Activated CD4-positive, alpha-beta T cell treated with anti-CD3 and anti-CD28 coated beads, Interleukin-2, Interleukin-4, amounts not matched to agents 100 ng/mL and 50 ng/mL, durations not matched to agents 16 hours and 8 hours (primary cell): ENCODE data around the gene RPL13.

Experiments used
- DNase-seq: peaks from one replicate; pipeline ENCODE4 v3.0.0-alpha.2; 2020; ENCODE audit warnings: low spot score

The RPL13 gene

GRCh38 chr16:89599451-89599858, 39.0 kb downstream of the RPL13 start:
- DNase-seq, result peak; percentile 22

DNA sequence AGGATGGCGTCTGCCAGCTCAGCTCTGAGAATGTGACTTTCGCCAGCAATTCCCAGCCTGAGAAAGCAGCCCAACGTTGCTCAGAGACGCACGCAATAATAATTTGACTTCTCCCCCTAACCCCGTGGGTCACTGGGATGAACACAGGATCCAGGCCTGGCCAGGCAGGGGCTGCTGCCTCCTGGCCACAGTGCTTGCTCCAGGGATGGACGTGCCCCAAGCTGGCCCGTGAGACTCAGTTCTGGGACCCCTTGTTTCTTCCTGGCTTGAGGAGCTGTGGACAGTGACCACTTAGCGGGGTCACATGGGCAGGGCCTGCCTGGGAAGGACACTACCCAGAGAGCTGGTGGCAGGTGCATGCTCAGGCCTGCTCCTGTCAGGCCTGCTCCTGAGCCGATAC, 39.4 kb downstream of the RPL13 start:
- no peak for DNase-seq

DNA sequence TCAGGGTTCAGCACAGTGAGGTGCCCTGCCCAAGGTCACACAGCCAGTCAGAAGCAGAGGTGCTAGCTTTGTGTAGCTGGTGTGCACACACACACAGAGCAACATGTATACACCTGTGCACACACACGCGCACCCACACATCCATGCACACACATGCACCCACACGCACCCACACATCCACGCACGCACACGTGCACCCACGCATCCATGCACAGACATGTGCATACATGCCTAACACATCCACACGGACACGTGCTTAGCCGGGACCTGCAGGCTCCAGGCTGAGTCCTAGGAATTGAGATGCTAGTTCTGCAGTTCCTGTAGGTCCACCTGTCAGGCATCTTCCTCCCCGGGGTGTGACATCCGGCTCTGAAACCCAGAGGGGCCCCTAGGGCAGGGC, 39.9 kb downstream of the RPL13 start:
- DNase-seq, result no peak

- no peak for DNase-seq
Measured at GRCh38 chr16:89600956-89601355, 40.5 kb downstream of the RPL13 start.

- no peak for DNase-seq
Measured at GRCh38 chr16:89601906-89602272, 41.4 kb downstream of the RPL13 start.

DNA sequence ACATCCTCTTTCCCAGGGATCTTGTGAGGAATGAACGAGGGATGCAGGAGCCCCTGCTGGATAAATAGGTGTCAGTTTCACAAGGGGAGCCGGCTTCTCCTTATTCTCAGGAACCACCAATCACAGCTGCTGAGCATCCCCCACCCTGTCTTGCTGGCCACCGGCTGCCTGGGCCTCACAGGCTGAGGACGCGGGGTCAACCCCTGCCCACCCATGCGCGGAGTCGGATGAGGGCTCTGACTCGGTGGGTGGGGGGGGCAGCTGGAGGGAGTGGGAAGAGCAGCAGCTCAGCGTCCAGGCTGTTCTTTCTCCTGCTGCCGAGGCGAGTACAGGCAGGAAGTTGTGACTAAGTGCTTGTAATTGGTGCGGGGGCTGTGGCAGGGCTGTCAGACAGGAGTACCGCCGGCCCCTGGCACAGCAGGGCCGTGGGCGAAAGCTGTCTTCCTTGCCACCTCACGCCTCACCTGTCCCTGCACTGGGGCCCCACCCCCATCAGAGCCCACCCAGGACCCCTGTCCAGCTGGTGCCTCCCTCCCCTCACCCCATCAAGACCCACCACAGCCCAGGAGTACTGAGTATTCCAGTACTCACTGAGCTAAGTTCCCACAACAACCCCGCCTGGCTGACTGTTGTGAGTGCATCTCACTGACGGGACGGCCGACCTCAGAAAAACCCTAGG, 41.9 kb downstream of the RPL13 start:
- DNase-seq, result peak; percentile 29

DNA sequence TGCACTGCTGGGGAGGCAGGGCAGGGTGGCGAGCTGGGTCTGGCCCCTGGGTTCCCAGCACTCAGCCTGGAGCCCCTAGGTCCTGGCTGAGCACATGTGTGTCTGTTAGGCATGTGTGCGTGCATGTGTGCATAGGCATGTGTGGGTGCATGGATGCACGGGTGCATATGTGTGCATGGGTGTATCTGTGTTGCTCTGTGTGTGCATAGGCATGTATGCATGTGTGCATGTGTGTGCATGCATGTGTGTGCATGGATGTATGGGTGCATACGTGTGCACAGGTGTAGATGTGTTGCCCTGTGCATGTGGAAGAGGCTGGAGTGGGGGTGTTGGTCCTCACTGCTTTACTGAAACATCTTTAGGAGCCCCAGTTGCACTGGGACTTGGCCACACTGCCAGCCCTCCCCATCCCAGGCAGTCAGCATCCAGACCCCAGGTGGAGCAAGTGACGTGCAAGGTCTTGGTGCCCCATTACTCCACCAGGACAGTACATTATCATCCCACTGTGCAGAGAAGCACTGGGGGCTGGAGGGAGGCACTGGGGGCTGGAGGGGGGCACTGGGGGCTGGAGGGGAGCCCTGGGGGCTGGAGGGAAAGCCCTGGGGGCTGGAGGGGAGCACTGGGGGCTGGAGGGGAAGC, 42.6 kb downstream of the RPL13 start:
- DNase-seq, result no peak

DNA sequence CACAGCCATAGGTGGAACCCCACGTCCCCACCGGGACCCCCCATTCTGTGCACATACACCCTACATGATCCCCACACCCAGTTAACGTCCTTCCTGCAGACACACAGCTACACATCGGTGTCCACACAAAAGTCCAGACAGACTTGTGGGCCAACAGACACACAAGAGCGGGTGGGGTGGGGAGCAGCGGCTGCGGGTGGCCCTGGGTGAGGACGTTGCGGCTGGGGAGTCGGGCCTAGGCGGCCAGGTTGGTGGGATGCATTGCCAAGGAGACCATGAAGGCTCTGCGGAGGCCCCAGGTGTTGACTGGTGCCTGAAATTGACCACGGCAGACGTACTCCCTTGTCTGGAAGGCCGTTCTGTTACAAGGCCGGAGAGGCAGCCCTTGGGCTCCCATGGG, 44.3 kb downstream of the RPL13 start:
- no peak for DNase-seq

DNA sequence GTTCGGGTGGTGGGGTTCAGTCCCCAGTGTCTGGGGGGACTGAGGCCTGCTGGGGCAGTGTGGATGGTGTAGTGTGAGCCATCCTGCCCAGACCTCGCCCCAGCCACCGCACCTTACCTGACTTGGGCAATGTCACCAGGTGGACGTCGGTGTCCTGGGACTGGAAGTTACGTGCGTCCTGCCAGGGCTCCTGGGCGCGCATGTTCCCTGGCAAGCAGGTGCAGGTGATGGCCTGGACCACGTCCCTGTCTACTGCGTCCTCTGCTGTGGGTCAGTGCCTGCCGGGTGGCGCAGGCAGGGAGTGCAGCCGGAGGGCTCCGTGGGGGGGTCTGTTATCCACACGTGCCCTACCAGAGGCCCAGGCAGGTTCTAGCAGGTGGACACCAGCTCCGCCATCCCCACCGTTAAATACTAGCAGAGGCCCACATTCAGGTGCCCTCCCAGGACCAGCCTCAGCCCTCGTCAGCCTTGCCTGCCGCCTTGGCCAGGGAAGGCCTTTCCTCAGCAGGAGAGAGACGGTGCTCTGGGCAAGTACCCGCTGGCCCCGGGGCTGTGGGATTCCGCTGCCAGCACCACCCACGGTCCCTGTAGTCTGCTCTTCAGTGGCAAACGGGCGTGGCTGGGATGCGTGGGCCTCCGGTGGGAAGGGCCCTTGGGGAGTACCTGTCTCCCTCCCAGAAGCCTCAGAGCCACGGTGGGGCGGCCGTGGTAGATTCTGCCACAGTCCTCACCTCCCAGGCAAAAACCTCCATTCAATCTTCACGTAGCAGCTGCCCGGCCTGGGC, 44.9 kb downstream of the RPL13 start:
- DNase-seq, result no peak

DNA sequence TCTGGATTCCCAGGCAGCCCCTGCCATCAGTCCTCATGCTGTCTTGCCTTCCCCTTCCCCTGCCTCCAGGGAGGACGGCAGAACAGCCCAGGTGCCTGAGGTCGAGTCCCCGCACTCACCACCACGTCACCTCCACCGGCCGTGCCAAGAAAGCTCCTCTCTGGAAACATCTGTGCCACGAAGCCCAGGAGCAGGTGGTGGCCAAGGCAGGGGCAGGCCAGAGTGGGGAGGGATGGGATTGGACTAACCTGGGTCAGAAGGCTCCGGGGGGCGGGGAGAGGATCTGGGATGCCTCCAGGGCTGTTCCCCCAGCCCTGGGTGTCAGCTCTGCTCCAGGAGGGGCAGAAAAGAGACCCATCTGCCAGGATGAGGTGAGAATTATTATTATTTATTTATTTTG, 45.5 kb downstream of the RPL13 start:
- no peak for DNase-seq

DNA sequence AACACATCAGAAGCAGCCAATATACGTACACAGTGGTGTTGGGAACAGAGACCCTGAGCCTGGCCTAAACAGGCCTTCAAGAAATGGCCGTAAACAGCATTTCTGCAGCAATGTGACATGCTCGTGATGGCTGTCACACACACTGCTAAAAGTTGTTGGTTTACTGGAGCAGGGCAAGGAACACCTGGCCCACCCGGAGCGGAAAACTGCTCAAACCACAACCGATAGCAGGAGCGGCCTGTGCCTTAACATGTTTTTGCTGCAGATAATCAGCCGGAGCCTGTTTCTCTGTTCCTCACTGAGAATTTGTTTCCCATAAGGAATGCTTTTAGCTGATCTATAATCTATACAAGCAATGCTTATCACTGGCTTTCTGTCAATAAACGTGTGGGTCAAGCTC, 47.0 kb downstream of the RPL13 start:
- DNase-seq, result no peak

GRCh38 chr16:89607937-89608740, 47.7 kb downstream of the RPL13 start:
- no peak for DNase-seq

DNA sequence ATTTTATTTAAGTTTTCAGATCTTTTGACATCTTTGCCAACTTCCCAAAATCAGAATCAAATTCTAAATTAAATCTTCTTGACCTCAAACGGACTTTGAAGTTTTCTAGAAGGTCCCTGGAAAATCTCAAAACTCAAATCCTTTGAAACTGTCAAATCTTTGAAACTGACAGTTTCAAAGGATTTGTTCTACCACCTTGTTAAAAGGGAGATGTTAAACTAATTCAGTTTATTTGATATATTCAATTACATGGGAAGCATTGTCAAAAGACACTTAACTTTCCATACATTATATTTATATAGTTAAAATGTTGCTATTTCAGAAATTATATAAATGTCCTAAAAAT, 49.6 kb downstream of the RPL13 start:
- no peak for DNase-seq

- DNase-seq, result no peak
Measured at GRCh38 chr16:89612415-89613166, 52.1 kb downstream of the RPL13 start.

GRCh38 chr16:89613231-89613953, 52.9 kb downstream of the RPL13 start, which contains the start of gene DPEP1:
Gene DPEP1, plus strand, starts transcription at chr16:89613642. Its CDS starts 16,769 bp downstream, at chr16:89630411.
- no peak for DNase-seq

- no peak for DNase-seq
Measured at GRCh38 chr16:89613954-89614459, 53.5 kb downstream of the RPL13 start.
